HUES6 (cell line): ENCODE data around the gene HDHD5.

Experiments
- H3K27ac ChIP-seq: 2 replicates; pipeline ENCODE4 v1.7.0; 2013; ENCODE audit warnings: low read depth, mild to moderate bottlenecking, low read length, inconsistent platforms
- H3K27me3 ChIP-seq: 2 replicates; pipeline ENCODE4 v1.6.1; 2013; ENCODE audit warnings: low read length; ENCODE audit not compliant: control insufficient read depth, insufficient read depth
- H3K36me3 ChIP-seq: 2 replicates; pipeline ENCODE4 v1.6.1; 2013; ENCODE audit warnings: low read length; ENCODE audit not compliant: control insufficient read depth, insufficient read depth
- H3K4me1 ChIP-seq: 2 replicates; pipeline ENCODE4 v1.6.1; 2013; ENCODE audit warnings: low read length; ENCODE audit not compliant: control insufficient read depth, insufficient read depth
- H3K4me3 ChIP-seq: 2 replicates; pipeline ENCODE4 v1.5.1; 2013; ENCODE audit warnings: low read depth, low read length
- H3K9ac ChIP-seq: one replicate; pipeline ENCODE4 v1.6.1; 2013; ENCODE audit warnings: mild to moderate bottlenecking, low read length
- H3K9me3 ChIP-seq: 2 replicates; pipeline ENCODE4 v1.6.1; 2013; ENCODE audit warnings: low read depth, low read length; ENCODE audit not compliant: control insufficient read depth, insufficient read depth

The HDHD5 gene

DNA sequence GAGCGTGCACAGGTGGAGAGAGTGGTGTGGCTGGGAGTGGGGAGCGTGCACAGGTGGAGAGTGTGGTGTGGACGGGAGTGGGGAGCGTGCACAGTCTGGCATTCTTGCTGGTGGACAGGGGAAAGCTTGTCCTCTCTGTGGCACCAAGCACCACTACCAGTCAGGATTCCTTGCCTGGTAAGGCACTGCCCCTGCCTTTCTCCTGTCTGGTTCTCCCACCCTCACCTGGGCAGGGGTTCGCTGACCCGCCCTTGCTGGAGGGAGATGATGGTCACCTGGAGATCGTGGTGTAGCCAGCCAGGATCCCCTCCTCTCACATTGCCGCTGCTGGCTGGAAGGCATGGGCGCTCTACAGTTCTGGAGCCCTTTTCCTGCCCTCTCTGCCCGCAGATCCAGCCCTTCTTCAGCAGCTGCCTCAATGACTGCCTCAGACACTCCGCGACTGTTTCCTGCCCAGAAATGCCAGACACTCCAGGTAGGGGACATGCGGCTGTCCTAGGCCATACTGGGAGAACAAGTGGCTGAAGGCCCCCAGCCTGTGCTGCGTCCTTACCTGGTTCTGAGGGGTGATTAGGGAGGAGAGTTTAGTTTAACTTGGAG is 54.6 kb downstream of the HDHD5 start:
- Histone ChIP-seq H3K4me1 (no peaks in the 10 kb centered on the region), H3K36me3 (peaks cover 64% of the 10 kb centered on the region), H3K27ac (no peak overlapping the region), H3K9ac (no peak overlapping the region), H3K9me3 (no peaks in the 10 kb centered on the region), H3K27me3 (no peaks in the 10 kb centered on the region), H3K4me3 (no peak overlapping the region)

DNA sequence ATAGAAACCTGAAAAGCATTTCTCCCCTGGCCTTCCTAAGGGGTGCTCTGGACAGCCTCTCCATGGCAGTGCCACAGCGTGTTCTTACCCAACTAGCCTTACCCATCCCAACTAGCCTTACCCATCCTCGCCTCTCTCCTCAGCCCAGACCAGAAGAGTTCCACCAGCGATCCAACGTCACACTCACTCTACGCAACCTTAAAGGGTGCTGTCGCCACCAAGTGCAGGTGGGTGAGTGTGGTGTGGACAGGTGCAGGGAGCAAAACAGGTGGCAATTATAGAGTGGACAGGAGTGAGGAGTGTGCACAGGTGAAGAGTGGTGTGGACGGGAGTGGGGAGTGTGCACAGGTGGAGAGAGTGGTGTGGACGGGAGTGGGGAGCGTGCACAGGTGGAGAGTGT is 55.7 kb downstream of the HDHD5 start:
- Histone ChIP-seq H3K9ac (no peak overlapping the region), H3K27ac (no peak overlapping the region), H3K9me3 (no peaks in the 10 kb centered on the region), H3K27me3 (no peaks in the 10 kb centered on the region), H3K4me3 (no peak overlapping the region), H3K4me1 (no peaks in the 10 kb centered on the region), H3K36me3 (peaks cover 68% of the 10 kb centered on the region)

DNA sequence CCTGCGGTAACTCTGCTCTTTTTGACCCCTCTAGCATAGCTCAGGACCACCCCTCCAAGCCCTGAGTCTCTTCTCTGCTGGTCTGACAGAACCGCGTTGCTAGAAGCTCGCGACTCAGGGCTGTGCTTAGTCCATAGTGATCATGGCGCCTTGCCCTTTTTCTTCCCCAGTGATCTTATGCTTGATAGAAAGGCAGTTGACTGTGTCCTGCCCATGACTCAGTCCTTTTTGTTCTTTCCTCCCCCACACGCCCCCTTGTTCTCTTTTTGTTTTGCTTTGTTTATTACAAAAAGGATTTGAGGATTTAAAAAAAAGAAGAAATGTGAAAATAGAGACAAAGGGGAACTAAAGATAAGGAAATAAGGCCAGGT is 56.8 kb downstream of the HDHD5 start:
- no peaks in the 10 kb centered on the region for H3K9me3 ChIP-seq
- no peaks in the 10 kb centered on the region for H3K27me3 ChIP-seq
- no peak overlapping the region for H3K9ac ChIP-seq
- no peak overlapping the region for H3K27ac ChIP-seq
- no peaks in the 10 kb centered on the region for H3K4me1 ChIP-seq
- no peak overlapping the region for H3K4me3 ChIP-seq
- peaks cover 62% of the 10 kb centered on the region for H3K36me3 ChIP-seq

DNA sequence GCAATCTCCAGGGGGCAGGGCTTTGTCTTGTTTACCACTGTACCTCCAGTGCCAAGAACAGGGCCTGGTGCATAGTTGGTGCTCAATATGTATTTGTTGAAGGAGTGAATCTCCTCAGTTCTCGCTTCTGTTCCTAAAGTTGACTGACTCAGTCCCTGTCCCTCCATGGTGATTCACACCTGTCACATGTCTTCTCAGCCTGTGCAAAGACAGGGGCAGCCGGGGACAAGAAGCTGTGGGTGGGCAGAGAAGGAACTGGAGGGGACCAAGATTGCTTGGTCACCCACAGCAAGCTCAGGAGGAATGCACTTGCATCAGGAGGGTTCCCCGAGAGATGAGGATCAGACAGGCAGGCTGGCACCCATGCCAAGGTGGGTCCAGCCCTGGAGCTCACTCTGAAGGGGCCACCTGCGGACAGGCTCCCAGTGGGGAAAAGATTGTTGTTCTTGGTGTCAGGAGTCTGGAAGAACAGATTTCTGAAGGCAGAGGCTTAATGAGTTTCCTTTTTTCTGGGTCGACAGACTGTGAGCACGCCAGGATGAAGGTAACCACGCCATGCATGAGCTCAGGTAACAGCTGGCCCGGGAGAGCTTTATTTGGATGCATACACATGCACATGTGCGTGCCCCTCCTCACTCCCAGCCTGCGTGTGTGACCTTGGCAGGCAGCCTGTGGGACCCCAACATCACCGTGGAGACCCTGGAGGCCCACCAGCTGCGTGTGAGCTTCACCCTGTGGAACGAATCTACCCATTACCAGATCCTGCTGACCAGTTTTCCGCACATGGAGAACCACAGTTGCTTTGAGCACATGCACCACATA is 57.4 kb downstream of the HDHD5 start:
- no peaks in the 10 kb centered on the region for H3K27me3 ChIP-seq
- peaks cover 56% of the 10 kb centered on the region for H3K36me3 ChIP-seq
- no peak overlapping the region for H3K27ac ChIP-seq
- no peaks in the 10 kb centered on the region for H3K9me3 ChIP-seq
- no peak overlapping the region for H3K4me3 ChIP-seq
- H3K4me1 ChIP-seq = no peaks in the 10 kb centered on the region
- H3K9ac ChIP-seq = no peak overlapping the region

DNA sequence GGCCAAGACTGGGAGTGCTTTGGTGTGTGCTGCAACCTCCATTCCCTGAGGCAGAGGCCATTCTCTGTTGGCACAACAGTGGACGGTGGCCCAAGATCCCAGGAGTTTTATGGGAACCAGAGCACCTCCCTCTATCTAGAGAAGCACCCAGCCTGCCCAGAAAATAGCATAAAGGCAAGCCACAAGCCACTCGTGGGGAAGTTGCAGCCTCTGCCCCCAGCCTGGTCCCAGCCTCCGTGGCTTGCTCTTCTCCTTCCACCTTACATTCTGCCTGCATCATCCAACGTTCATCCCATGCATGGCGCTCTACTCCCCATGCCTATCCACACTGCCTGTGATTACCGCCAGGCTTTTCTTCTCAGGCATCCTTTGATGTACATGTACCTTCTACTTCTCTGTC is 58.5 kb downstream of the HDHD5 start:
- Histone ChIP-seq H3K9ac (no peak overlapping the region), H3K27ac (no peak overlapping the region), H3K27me3 (no peaks in the 10 kb centered on the region), H3K4me3 (no peak overlapping the region), H3K4me1 (no peaks in the 10 kb centered on the region), H3K36me3 (peaks cover 48% of the 10 kb centered on the region), H3K9me3 (no peaks in the 10 kb centered on the region)

- Histone ChIP-seq H3K27ac (no peak overlapping the region), H3K4me3 (no peak overlapping the region), H3K9ac (no peak overlapping the region), H3K4me1 (no peaks in the 10 kb centered on the region), H3K36me3 (peaks cover 35% of the 10 kb centered on the region), H3K27me3 (no peaks in the 10 kb centered on the region), H3K9me3 (no peaks in the 10 kb centered on the region)
Observed at GRCh38 chr22:17098379-17098819, 60.7 kb downstream of the HDHD5 start.

GRCh38 chr22:17097701-17098100 is 61.4 kb downstream of the HDHD5 start:
- H3K9me3 ChIP-seq = no peaks in the 10 kb centered on the region
- no peak overlapping the region for H3K9ac ChIP-seq
- H3K4me3 ChIP-seq = no peak overlapping the region
- H3K27ac ChIP-seq = no peak overlapping the region
- H3K4me1 ChIP-seq = no peaks in the 10 kb centered on the region
- peaks cover 33% of the 10 kb centered on the region for H3K36me3 ChIP-seq
- no peaks in the 10 kb centered on the region for H3K27me3 ChIP-seq

DNA sequence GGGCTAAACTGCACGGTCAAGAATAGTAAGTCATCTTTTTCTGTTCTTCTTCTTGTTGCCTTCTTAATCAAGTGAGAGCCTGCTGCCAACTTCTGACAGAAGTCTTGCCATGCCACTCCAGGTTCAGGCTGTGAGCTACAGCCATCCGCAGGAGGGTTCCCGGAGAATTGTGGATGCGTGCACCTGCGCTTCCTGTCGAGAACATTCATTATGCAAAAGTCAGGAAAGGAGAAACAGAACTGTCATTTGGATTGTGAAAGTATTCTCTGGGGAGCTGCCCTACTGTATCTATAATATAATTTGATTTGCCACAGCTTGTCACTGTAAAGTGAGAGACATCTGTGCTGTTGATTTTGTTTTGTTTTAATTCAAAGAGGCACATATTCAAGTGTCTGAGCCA is 62.0 kb downstream of the HDHD5 start:
- H3K4me3 ChIP-seq = no peak overlapping the region
- H3K9me3 ChIP-seq = no peaks in the 10 kb centered on the region
- no peaks in the 10 kb centered on the region for H3K27me3 ChIP-seq
- H3K27ac ChIP-seq = no peak overlapping the region
- peaks cover 30% of the 10 kb centered on the region for H3K36me3 ChIP-seq
- H3K9ac ChIP-seq = no peak overlapping the region
- H3K4me1 ChIP-seq = no peaks in the 10 kb centered on the region

- Histone ChIP-seq H3K4me3 (no peak overlapping the region), H3K4me1 (no peaks in the 10 kb centered on the region), H3K9me3 (no peaks in the 10 kb centered on the region), H3K36me3 (peaks cover 21% of the 10 kb centered on the region), H3K27ac (no peak overlapping the region), H3K27me3 (no peaks in the 10 kb centered on the region), H3K9ac (no peak overlapping the region)
Observed at GRCh38 chr22:17096071-17096470, 63.0 kb downstream of the HDHD5 start.

- H3K4me3 ChIP-seq = no peak overlapping the region
- H3K9ac ChIP-seq = no peak overlapping the region
- H3K27ac ChIP-seq = no peak overlapping the region
- no peaks in the 10 kb centered on the region for H3K9me3 ChIP-seq
- no peaks in the 10 kb centered on the region for H3K4me1 ChIP-seq
- no peaks in the 10 kb centered on the region for H3K27me3 ChIP-seq
- H3K36me3 ChIP-seq = peaks cover 18% of the 10 kb centered on the region
Observed at GRCh38 chr22:17095538-17095937, 63.5 kb downstream of the HDHD5 start.

DNA sequence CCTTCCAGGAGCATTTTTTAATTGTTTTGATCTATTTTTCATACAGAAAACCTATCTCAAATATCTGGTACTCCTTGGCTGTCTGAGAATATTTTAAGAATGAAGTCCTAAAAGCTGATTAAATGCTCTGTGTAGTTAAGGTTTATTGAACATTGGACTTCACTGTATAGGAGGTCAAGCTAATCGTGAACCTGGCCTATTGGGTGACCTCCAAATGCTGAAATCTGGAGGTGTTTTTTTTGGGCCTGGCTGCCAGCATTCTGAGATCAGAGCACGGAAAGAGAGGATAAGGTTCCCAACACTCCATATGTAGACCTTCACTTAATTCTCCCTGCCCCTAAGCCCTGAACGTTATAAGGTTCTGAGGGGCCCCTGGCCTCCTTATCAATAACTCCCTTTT is 66.0 kb downstream of the HDHD5 start:
- H3K27ac ChIP-seq = no peak overlapping the region
- H3K27me3 ChIP-seq = no peaks in the 10 kb centered on the region
- H3K4me3 ChIP-seq = no peak overlapping the region
- H3K9me3 ChIP-seq = no peaks in the 10 kb centered on the region
- H3K9ac ChIP-seq = no peak overlapping the region
- no peaks in the 10 kb centered on the region for H3K4me1 ChIP-seq
- no peaks in the 10 kb centered on the region for H3K36me3 ChIP-seq
